ENCODE results near the gene NEAT1. TPM values are rescaled to one million over a fixed set of nuclear protein-coding genes. Genes with fewer than 3 reads are reported as not detected.
A peak's percentile ranks its signal among the peaks of the same experiment; 100 is the strongest.

NEAT1 gene
- total and polyA plus RNA-seq, 9 of the 15 experiments (the other 6 are each of a cell fraction or from before 2014, with no cell fraction given): 20.1 to 389 (median 62.8) TPM

GRCh38 chr11:65429068-65429681, 6.6 kb downstream of the NEAT1 start:
- H3K36me3 ChIP-seq (ENCODE audit: control insufficient read depth, insufficient read depth, low read length): peaks cover 75% of the 10 kb centered on the region
- peak overlapping the region; percentile 47 to 57; a peak in 3 of 4 replicates for H3K9ac ChIP-seq (ENCODE audit: insufficient read depth in 1 of 2, low read depth in 2 of 2, low read length in 2 of 2)
- peaks cover 50% of the 10 kb centered on the region for H4K20me1 ChIP-seq (replicated peaks; ENCODE audit: control insufficient read depth, insufficient read depth, low read length)
- H2AFZ ChIP-seq (ENCODE audit: low read depth, low read length): no peak overlapping the region
- peak in 1 of 4 experiments; percentile 73 for DNase-seq (ENCODE audit: extremely low read depth in 1 of 4, low spot score in 3 of 4)
- peaks cover 99% of the 10 kb centered on the region for H3K79me2 ChIP-seq (ENCODE audit: control insufficient read depth, insufficient read depth, low read length)
- CTCF ChIA-PET (ENCODE audit: low intra/inter-chr PET ratio): interaction anchor here (0.6 kb wide), 1 partner anchor 79 kb away, joined by 3 read pairs; no protein-coding TSS in a partner anchor
- peak overlapping the region; percentile 62 for H3K4me2 ChIP-seq (ENCODE audit: insufficient read depth, low read length)
- ATAC-seq: peak; percentile 4
- peaks cover 0 to 35% of the 10 kb centered on the region in 2 experiments; a peak in 3 of 5 replicates for H3K4me1 ChIP-seq (replicated peaks in 1 of 2; ENCODE audit: control insufficient read depth in 2 of 2, insufficient read depth in 2 of 2, low read length in 2 of 2)
- no peaks in the 10 kb centered on the region for H3K9me1 ChIP-seq (ENCODE audit: control insufficient read depth, insufficient read depth, low read length)
- FAIRE-seq: peak; percentile 65
- peak overlapping the region; percentile 12; the same call in 1 of the 2 replicates for H3K4me3 ChIP-seq
- no peaks in the 10 kb centered on the region for H3K27me3 ChIP-seq (ENCODE audit: control insufficient read depth in 2 of 2, insufficient read depth in 2 of 2, low read length in 2 of 2)
- peak overlapping the region; percentile 98 for H3K27ac ChIP-seq (ENCODE audit: extremely low read depth, low read depth, low read length)
- no peaks in the 10 kb centered on the region for H3K9me3 ChIP-seq (replicated peaks; ENCODE audit: control insufficient read depth, insufficient read depth, low read depth, low read length)
- BruUV-seq (replicated peaks): no TSS peak
- POLR2A ChIA-PET: interaction anchor here (0.7 to 17.3 kb wide), 9 partner anchors 7 to 78 kb away, joined by 3 to 1349 read pairs (median 10); partner anchors contain the start of gene MALAT1
- intact Hi-C loops (cut with micrococcal nuclease) (no loop called here), in situ Hi-C loops (cut with MboI) (no loop called here)
- WGBS (ENCODE audit: insufficient coverage, low coverage, missing lambda C conversion rate): 2% methylated on average over 9 of the region's 9 CpGs
- 0 out of 2 replicates have a peak, but pooled peaks have one; percentile 1 for TF ChIP-seq MAFF (IDR thresholded peaks at IDR 0.05; ENCODE audit: low read length)
- TF ChIP-seq, protein P1, sequence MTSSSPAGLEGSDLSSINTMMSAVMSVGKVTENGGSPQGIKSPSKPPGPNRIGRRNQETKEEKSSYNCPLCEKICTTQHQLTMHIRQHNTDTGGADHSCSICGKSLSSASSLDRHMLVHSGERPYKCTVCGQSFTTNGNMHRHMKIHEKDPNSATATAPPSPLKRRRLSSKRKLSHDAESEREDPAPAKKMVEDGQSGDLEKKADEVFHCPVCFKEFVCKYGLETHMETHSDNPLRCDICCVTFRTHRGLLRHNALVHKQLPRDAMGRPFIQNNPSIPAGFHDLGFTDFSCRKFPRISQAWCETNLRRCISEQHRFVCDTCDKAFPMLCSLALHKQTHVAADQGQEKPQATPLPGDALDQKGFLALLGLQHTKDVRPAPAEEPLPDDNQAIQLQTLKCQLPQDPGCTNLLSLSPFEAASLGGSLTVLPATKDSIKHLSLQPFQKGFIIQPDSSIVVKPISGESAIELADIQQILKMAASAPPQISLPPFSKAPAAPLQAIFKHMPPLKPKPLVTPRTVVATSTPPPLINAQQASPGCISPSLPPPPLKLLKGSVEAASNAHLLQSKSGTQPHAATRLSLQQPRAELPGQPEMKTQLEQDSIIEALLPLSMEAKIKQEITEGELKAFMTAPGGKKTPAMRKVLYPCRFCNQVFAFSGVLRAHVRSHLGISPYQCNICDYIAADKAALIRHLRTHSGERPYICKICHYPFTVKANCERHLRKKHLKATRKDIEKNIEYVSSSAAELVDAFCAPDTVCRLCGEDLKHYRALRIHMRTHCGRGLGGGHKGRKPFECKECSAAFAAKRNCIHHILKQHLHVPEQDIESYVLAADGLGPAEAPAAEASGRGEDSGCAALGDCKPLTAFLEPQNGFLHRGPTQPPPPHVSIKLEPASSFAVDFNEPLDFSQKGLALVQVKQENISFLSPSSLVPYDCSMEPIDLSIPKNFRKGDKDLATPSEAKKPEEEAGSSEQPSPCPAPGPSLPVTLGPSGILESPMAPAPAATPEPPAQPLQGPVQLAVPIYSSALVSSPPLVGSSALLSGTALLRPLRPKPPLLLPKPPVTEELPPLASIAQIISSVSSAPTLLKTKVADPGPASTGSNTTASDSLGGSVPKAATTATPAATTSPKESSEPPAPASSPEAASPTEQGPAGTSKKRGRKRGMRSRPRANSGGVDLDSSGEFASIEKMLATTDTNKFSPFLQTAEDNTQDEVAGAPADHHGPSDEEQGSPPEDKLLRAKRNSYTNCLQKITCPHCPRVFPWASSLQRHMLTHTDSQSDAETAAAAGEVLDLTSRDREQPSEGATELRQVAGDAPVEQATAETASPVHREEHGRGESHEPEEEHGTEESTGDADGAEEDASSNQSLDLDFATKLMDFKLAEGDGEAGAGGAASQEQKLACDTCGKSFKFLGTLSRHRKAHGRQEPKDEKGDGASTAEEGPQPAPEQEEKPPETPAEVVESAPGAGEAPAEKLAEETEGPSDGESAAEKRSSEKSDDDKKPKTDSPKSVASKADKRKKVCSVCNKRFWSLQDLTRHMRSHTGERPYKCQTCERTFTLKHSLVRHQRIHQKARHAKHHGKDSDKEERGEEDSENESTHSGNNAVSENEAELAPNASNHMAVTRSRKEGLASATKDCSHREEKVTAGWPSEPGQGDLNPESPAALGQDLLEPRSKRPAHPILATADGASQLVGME (CRISPR knock-in tag; IDR thresholded peaks at IDR 0.05): no peak
- peak; percentile 13 for TF ChIP-seq ZBTB17 (CRISPR knock-in tag; IDR thresholded peaks at IDR 0.05)
- TF ChIP-seq GTF2F1 (IDR thresholded peaks at IDR 0.05; ENCODE audit: low read depth, low read length): no peak
- TF ChIP-seq ZNF253 (CRISPR knock-in tag; conservative IDR thresholded peaks at IDR 0.05): no peak
- TF ChIP-seq TSC22D4 (tag; IDR thresholded peaks at IDR 0.05): no peak
- no peak for TF ChIP-seq FOXM1 (IDR thresholded peaks at IDR 0.05; ENCODE audit: low read depth)
- no peak for TF ChIP-seq FOXM1 (CRISPR knock-in tag; IDR thresholded peaks at IDR 0.05; ENCODE audit: low read depth)
- TF ChIP-seq RBM17 (IDR thresholded peaks at IDR 0.05; ENCODE audit: borderline replicate concordance, low read depth, low read length): no peak
- no peak; the same call in 1 of the 2 replicates for TF ChIP-seq GTF2E2 (tag; IDR thresholded peaks at IDR 0.05)
- TF ChIP-seq HIVEP1 (CRISPR knock-in tag; IDR thresholded peaks at IDR 0.05): no peak
- TF ChIP-seq POLR2B (IDR thresholded peaks at IDR 0.05; ENCODE audit: low read depth, partially characterized antibody): peak; percentile 99
- no peak for TF ChIP-seq ZNF282 (CRISPR knock-in tag; IDR thresholded peaks at IDR 0.05)
- no peak for TF ChIP-seq ZNF717 (CRISPR knock-in tag; IDR thresholded peaks at IDR 0.05)
- TF ChIP-seq SOX6 (IDR thresholded peaks at IDR 0.05): 0 out of 2 replicates have a peak, but pooled peaks have one; percentile 40
- 0 out of 2 replicates have a peak, but pooled peaks have one; percentile 21 for TF ChIP-seq HMBOX1 (IDR thresholded peaks at IDR 0.05)
- TF ChIP-seq MED1 (CRISPR knock-in tag; IDR thresholded peaks at IDR 0.05; ENCODE audit: borderline replicate concordance): no peak

Data from K562 (cell line).